ENCODE results near the gene TMEM108.

TMEM108 gene

GRCh38 chr3:133055339-133055738 is 17.1 kb downstream of the TMEM108 start:
- no peak for DNase-seq

DNA sequence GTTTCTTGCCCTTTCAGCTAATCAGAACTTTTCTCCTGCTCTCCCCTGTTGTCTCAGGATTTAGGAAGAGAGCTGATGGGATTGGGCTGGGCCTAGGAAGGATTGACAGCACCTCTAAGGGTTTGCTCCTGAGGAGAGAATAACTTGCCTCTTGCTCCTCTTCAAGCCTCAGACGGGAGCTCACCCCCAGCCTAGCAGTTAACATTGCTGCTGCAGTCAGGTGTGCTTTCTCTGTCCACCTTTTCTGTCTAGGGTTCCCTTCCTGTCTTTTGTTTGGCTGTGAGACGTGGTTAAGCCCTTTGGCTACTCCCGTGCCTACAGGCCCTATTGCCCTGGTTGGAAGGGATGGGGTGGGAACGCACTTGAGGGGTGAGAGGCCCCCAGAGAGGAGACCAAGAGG is 20.1 kb downstream of the TMEM108 start:
- no peak for DNase-seq

DNA sequence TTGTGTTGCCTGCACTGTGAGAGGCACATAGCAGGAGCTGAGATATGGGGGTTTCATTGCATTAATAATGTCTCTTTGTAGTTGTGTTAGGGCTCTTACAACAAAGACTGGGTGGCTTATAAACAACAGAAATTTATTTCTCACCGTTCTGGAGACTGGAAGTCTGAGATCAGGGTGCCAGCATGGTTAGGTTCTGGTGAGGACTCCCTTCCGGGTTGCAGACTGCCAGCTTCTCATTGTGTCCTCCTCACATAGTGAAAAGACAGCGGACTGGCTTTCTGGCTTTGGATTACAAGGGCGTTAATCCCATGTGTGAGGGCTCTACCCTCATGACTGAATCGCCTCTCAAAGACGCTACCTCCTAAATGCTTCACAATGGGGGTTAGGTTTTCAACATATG is 20.6 kb downstream of the TMEM108 start:
- DNase-seq, result no peak

DNA sequence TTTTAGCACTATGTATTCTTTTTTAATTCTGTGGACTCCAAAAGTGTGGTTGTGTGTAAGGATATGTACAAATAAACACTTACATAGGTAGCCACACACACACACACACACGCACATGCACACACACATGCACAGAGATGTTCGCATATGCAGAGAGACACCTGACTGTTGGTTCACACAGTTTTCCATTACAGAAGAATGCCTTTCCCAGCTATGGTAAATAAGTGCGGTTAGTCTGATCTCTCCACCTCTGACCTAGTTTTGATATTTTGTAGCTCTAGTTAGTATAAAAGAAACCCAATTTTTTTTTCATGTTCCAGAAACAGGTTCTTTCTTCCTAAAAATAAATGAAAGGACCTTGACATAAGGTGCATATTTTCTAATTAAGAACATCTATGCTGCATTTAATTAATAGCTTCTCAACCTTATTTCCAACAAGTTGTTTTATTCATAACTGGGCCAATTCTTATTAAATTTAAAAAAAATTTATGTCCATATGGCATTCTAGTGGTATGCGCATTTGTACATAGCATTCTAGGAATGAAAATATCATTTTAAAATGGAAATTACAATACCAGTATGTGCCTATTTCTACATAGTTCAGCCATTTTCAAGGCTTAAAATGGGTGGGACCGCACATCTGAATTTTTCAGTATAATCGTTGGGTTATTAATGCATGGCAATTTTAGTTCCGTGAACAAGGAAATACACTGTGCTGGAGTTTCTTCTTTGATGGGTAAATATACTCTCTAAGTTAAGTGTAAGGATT is 27.2 kb downstream of the TMEM108 start:
- DNase-seq, result no peak

DNA sequence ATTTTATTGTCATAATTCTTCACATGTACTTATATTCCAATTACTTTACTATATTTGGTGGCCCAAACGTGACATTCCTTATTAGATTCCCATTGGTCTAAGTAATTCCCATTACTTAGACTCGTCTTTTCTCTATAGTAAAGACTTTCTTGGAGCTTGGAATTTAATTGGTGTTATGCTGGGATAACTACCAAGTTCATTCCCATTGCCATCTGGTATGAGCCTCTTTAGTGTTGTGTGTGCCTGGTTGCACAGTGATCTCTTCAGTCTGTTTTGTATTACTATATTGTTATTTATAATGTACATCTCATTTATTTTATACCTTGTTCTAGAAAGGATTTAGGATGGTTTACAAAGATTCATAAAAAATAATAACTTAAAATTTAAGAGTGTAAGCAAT is 27.8 kb downstream of the TMEM108 start:
- DNase-seq, result no peak

GRCh38 chr3:133069556-133070286 is 31.5 kb downstream of the TMEM108 start:
- no peak for DNase-seq

DNA sequence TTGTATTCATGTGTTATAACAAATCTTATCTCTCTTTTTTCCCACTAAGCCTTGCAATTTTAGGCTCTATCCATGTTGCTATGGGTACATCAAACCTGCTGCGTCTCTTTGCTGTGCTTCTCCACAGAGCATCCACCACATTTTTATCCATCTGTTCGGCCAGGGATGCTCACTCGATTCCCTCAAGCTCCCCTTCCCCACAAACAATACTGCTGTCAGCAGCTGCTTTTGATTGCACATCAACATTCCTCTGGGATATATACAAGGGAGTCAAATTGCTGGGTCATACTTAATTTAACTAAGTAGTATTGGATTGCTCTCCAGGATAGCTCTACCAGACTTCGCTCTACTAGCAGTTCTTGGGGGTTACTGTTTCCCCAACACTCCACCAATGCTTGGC is 36.8 kb downstream of the TMEM108 start:
- no peak for DNase-seq

GRCh38 chr3:133077688-133078087 is 39.5 kb downstream of the TMEM108 start:
- no peak for DNase-seq

- no peak for DNase-seq
These were observed 41.4 kb downstream of the TMEM108 start for GRCh38 chr3:133079621-133080020.

- no peak for DNase-seq
These were observed 42.8 kb downstream of the TMEM108 start for GRCh38 chr3:133081016-133081415.

DNA sequence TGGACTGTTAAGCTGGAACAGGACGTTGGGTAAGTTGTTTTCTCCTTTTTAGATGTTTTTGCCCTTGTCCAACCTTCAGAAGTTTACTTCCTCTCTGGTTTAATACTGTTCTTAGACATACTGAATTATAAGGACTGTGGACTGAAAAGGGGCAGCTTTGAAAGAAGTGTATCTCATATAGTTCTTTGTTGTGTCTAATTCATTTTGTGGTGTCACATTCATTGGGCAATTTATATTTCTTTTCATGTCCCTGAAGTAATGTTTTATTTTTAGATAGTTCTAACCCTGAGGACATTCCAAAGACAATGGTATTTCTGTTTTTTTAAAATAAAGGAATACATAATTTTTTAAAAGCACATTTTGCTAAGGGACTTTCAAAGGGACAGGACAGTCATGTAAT is 45.2 kb downstream of the TMEM108 start:
- no peak for DNase-seq

GRCh38 chr3:133089906-133090485 is 51.8 kb downstream of the TMEM108 start:
- no peak for DNase-seq

DNA sequence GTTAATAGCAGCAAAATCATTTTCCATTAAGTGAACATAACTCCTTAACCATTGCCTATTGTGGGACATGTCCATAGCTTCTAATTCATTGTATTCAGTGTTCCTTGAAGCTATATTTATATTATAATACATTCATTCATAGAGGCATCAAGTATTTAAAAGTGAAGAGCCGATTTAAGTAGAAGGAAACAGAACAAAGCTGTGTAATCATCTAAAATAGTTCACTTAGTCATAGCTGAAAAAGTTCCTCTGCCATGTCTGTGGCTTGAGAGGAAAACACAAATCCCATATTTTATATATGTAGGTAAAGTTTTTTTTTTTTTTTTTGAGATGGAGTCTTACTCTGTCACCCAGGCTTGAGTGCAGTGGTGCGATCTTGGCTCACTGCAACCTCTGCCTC is 54.5 kb downstream of the TMEM108 start:
- no peak for DNase-seq

GRCh38 chr3:133093366-133093765 is 55.2 kb downstream of the TMEM108 start:
- no peak for DNase-seq

- no peak for DNase-seq
These were observed 58.9 kb downstream of the TMEM108 start for GRCh38 chr3:133096900-133097613.

DNA sequence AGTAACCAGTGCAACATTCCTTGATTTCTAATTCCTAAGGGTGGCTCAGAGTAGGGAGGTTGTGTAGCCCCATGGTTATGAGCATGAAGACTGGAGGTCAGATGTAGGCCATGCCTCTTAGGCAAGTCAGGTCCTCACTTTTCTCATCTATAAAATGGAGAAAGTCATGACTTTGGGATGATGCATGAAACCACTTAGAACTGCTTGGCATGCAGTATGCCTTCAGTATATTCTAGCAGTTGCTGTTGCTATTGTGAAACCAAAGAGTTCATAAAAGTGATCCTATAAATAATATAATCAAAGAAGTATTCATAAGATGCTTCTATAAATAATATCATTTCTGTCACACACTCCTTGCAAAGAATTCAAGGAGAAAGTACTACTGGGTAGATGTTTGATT is 65.5 kb downstream of the TMEM108 start:
- no peak for DNase-seq

- DNase-seq, result no peak
These were observed 68.0 kb downstream of the TMEM108 start for GRCh38 chr3:133106169-133106568.

DNA sequence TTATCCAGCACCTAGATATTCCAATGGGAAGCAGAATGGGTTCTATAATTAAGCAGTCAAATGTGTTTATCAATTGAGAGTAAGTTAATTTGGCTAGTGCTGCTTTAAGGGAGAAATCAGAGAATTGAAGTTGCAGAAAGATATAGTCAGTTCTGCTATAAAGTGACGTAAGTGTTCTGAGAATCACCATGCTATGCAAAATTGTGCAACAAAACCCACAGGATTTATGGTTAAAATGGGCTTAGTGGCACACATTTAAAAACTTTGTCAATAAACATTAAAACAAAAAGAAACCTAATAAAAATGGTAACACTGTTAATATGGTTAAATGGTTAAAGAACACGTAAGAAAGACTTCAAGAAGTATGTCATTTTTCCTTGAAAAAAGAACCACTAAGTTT is 74.5 kb downstream of the TMEM108 start:
- no peak for DNase-seq

GRCh38 chr3:133113526-133113925 is 75.3 kb downstream of the TMEM108 start:
- DNase-seq, result no peak

- DNase-seq, result no peak
These were observed 75.9 kb downstream of the TMEM108 start for GRCh38 chr3:133113927-133114597.

DNA sequence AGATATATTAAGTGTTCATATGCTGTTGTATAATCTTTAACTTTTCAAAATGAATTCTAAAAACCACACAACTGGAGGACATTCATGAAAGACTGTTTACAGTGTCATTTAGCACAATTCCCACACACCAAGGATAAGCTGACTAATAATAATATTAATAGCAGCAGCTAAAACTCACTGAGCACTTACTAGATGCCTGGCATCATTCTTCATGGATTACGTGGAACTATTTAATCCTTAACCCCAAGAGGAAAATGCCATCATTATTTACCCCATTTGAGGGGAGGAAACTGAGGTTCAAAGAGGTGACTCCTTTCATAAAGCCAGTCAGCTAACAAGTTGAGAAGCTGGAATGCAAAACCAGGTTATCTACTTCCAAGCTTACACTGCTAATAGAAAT is 77.0 kb downstream of the TMEM108 start:
- no peak for DNase-seq

GRCh38 chr3:133117342-133117741 is 79.2 kb downstream of the TMEM108 start:
- DNase-seq, result no peak

GRCh38 chr3:133119176-133119575 is 81.0 kb downstream of the TMEM108 start:
- no peak for DNase-seq

Measured in NK-92 treated with Interleukin-12 subunit alpha and Interleukin-12 subunit beta, amount 100 ng/mL, for 24 hours (cell line).